Adrenal gland (tissue), 12 donors: ENCODE data around the gene AUH. TPM values are rescaled to one million over a fixed set of nuclear protein-coding genes. Genes with fewer than 3 reads are reported as not detected.

Experiments used
- DNase-seq, 7 donors: peaks; one replicate each; pipeline ENCODE4 v3.0.0-alpha.2; 2019 to 2020
- H3K27ac ChIP-seq, 5 donors: fragments of 200-600 bp; sonication (generic) in 4 of 5; 1 replicate in 3 of 5; 2 replicates in 2 of 5; pipeline versions ENCODE4 v1.5.1 to v1.8.0; 2016 to 2020; ENCODE audit warnings: mild to moderate bottlenecking in 1 of 5
- H3K27me3 ChIP-seq: fragments of 200-600 bp; 2 replicates; pipeline ENCODE4 v1.8.0; 2021
- H3K36me3 ChIP-seq, 2 donors: fragments of 200-600 bp; replicated peaks in 1 of 2; 1 replicate in 1 of 2; 2 replicates in 1 of 2; pipeline versions ENCODE4 v1.5.1 to v1.8.0; 2018 to 2022
- H3K4me1 ChIP-seq, 2 donors: fragments of 200-600 bp; replicated peaks in 1 of 2; 1 replicate in 1 of 2; 2 replicates in 1 of 2; pipeline versions ENCODE4 v1.5.1 to v1.8.0; 2018 to 2021
- H3K4me3 ChIP-seq, 4 donors: fragments of 200-600 bp; sonication (generic) in 3 of 4; one replicate each; pipeline ENCODE4 v1.5.1; 2016 to 2018
- H3K9me3 ChIP-seq, 3 donors: fragments of 200-600 bp; sonication (generic) in 1 of 3; replicated peaks in 1 of 3; 1 replicate in 2 of 3; 2 replicates in 1 of 3; pipeline versions ENCODE4 v1.5.1 to v1.8.0; 2016 to 2021
- CTCF ChIP-seq, 6 experiments: fragments of 450-650 bp in 4 of 6; fragments of 200-600 bp in 2 of 6; sonication (generic) in 1 of 6; IDR thresholded peaks; 1 replicate in 5 of 6; 2 replicates in 1 of 6; pipeline versions ENCODE4 v1.5.1 to v1.8.0; 2016 to 2021; ENCODE audit warnings: antibody characterized with exemption in 6 of 6, mild to moderate bottlenecking in 2 of 6, moderate library complexity in 1 of 6
- POLR2A ChIP-seq, 2 donors: fragments of 450-650 bp; IDR thresholded peaks; one replicate each; pipeline ENCODE4 v1.6.1; 2017; ENCODE audit warnings: antibody characterized with exemption in 2 of 2, mild to moderate bottlenecking in 2 of 2, moderate library complexity in 1 of 2
- WGBS, 4 donors: extraction: QIAGEN DNeasy Blood & Tissue Kit in 2 of 4; methylation state at CpG; one replicate each; pipeline versions ENCODE4 v1.1.5 to v1.1.7; 2013 to 2017; 5-methylcytosine and 5-hydroxymethylcytosine counted together
- intact Hi-C, 2 donors: fragments of 100-400 bp; cut with DNase I; formaldehyde crosslinking; loops; one replicate each; pipeline versions ENCODE4 v1.14.1 to v1.15.0; 2022 to 2023
- polyA plus RNA-seq, 3 donors: library from polyadenylated mRNA; stranded (reverse); fragments of 200-250 nt in 2 of 3; fragments of 350-450 nt in 1 of 3; fragmentation: Illumina TruSeq in 1 of 3; extraction: RNeasy Lipid Tissue Mini Kit (QIAGEN cat#74804) in 1 of 3; gene quantifications; one replicate each; pipeline ENCODE4 v1.2.3, GENCODE V29; 2013 to 2014
- total RNA-seq, 9 donors: library from RNA; depleted of rRNA in 4 of 9; stranded (reverse); fragments of >200 nt in 4 of 9; fragments of 120-200 nt in 1 of 9; fragmentation: NEBNext Ultra II Directional in 1 of 9; extraction: Animal tissue kit (Norgen Biotek cat#: 25700) in 1 of 9; gene quantifications; one replicate each; pipeline versions ENCODE4 v1.1.0 to v1.2.4, GENCODE V29; 2013 to 2023
- donor health status: healthy with polysubstance abuse.
- donor health status: Bipolar disorder and iron deficiency.
- donor health status: DM: yes; HTN: yes; CAD: no.
- donor health status: DM: no; HTN: no; CAD: no.
- donor health status: DM: no; HTN: no; CAD: no.
- donor health status: DM: yes; HTN: yes; CAD: no.

Gene AUH
- total and polyA plus RNA-seq, 12 donors = 41.9 to 158 (median 71.7) TPM

GRCh38 chr9:91348191-91348807, 13.4 kb downstream of the AUH start:
- Histone ChIP-seq H3K27ac (no peak overlapping the region), H3K4me1 (no peaks in the 10 kb centered on the region), H3K9me3 (no peaks in the 10 kb centered on the region), H3K4me3 (no peak overlapping the region), H3K36me3 (peaks cover 0 to 6% of the 10 kb centered on the region in 2 donors), H3K27me3 (no peaks in the 10 kb centered on the region)
- 89 to 93% (median 92%) methylated on average over 6 of the region's 6 CpGs for WGBS, 4 donors
- no peak for DNase-seq
- intact Hi-C loops = no loop called here
- TF ChIP-seq CTCF (IDR thresholded peaks at IDR 0.05) (no peak), POLR2A (IDR thresholded peaks at IDR 0.05) (no peak)

- Histone ChIP-seq H3K4me1 (peaks cover 0 to 3% of the 10 kb centered on the region in 2 donors), H3K4me3 (no peak overlapping the region), H3K9me3 (no peaks in the 10 kb centered on the region), H3K27ac (no peak overlapping the region), H3K27me3 (no peaks in the 10 kb centered on the region), H3K36me3 (peaks cover 0 to 6% of the 10 kb centered on the region in 2 donors)
- DNase-seq = no peak
- TF ChIP-seq CTCF (IDR thresholded peaks at IDR 0.05) (no peak), POLR2A (IDR thresholded peaks at IDR 0.05) (no peak)
- intact Hi-C loops = no loop called here
Measured at GRCh38 chr9:91347377-91347776, 14.3 kb downstream of the AUH start.

- TF ChIP-seq CTCF (IDR thresholded peaks at IDR 0.05) = no peak
- no peak for TF ChIP-seq POLR2A (IDR thresholded peaks at IDR 0.05)
- Histone ChIP-seq H3K4me3 (no peak overlapping the region), H3K27ac (no peak overlapping the region), H3K36me3 (peaks cover 0 to 6% of the 10 kb centered on the region in 2 donors), H3K27me3 (no peaks in the 10 kb centered on the region), H3K4me1 (peaks cover 0 to 5% of the 10 kb centered on the region in 2 donors), H3K9me3 (no peaks in the 10 kb centered on the region)
- intact Hi-C loops = no loop called here
- 95 to 100% (median 99%) methylated on average over 1 of the region's 1 CpG for WGBS, 4 donors
- DNase-seq = no peak
Measured at GRCh38 chr9:91346644-91347043, 15.1 kb downstream of the AUH start.

- H3K36me3 ChIP-seq = peaks cover 0 to 9% of the 10 kb centered on the region in 2 donors
- TF ChIP-seq POLR2A (IDR thresholded peaks at IDR 0.05) (no peak), CTCF (IDR thresholded peaks at IDR 0.05) (no peak)
- no peaks in the 10 kb centered on the region for H3K27me3 ChIP-seq
- peaks cover 0 to 12% of the 10 kb centered on the region in 2 donors for H3K4me1 ChIP-seq
- no peaks in the 10 kb centered on the region for H3K9me3 ChIP-seq
- intact Hi-C loops = no loop called here
- DNase-seq = no peak
- 79 to 92% (median 89%) methylated on average over 4 of the region's 4 CpGs for WGBS, 4 donors
- no peak overlapping the region for H3K27ac ChIP-seq
- no peak overlapping the region for H3K4me3 ChIP-seq
Measured at GRCh38 chr9:91345978-91346377, 15.7 kb downstream of the AUH start.
